ENCODE results near the gene RAC3. TPM values are rescaled to one million over a fixed set of nuclear protein-coding genes. Genes with fewer than 3 reads are reported as not detected.

Gene RAC3
- total RNA-seq, 2 experiments from 2014 or later: 15.1 to 24.4 TPM

- no peak overlapping the region for H3K27ac ChIP-seq (ENCODE audit: low read depth, low read length, poor library complexity, severe bottlenecking)
- ChIA-PET CTCF (ENCODE audit: unreplicated experiment) (no interaction called here), POLR2A (interaction anchor here (0.6 kb wide), 1 partner anchor 67 kb away, joined by 5 read pairs; no protein-coding TSS in a partner anchor)
- H3K79me2 ChIP-seq (ENCODE audit: insufficient read depth, low read depth, low read length): no peaks in the 10 kb centered on the region
- DNase-seq (ENCODE audit: low spot score): no peak
- H4K20me1 ChIP-seq (ENCODE audit: insufficient read depth, low read length): no peaks in the 10 kb centered on the region
- no peak for TF ChIP-seq CTCF (conservative IDR thresholded peaks at IDR 0.05; ENCODE audit: low read length)
- TF ChIP-seq EZH2phosphoT487 (IDR thresholded peaks at IDR 0.05; ENCODE audit: borderline replicate concordance, low read depth, low read length): no peak
- intact Hi-C loops (cut with micrococcal nuclease; ENCODE audit: unreplicated experiment): no loop called here
- H2AFZ ChIP-seq (ENCODE audit: low read length): no peak overlapping the region
- H3K9me2 ChIP-seq (ENCODE audit: insufficient read depth, low read length): no peaks in the 10 kb centered on the region
- no peaks in the 10 kb centered on the region for H3K36me3 ChIP-seq (ENCODE audit: insufficient read depth, low read length)
- no peak overlapping the region for H3K4me2 ChIP-seq (ENCODE audit: low read length)
- no TSS peak for BruUV-seq (replicated peaks)
- H3K4me3 ChIP-seq (ENCODE audit: low read depth, low read length, poor library complexity, severe bottlenecking): no peak overlapping the region
- H3K4me1 ChIP-seq (ENCODE audit: insufficient read depth, low read length, poor library complexity, severe bottlenecking): no peaks in the 10 kb centered on the region
- no peaks in the 10 kb centered on the region for H3K9me3 ChIP-seq (ENCODE audit: low read length)
These were observed 22.1 kb upstream of the RAC3 start for GRCh38 chr17:82009413-82009812.

- no peaks in the 10 kb centered on the region for H3K9me2 ChIP-seq (ENCODE audit: insufficient read depth, low read length)
- DNase-seq (ENCODE audit: low spot score): no peak
- H3K36me3 ChIP-seq (ENCODE audit: insufficient read depth, low read length): no peaks in the 10 kb centered on the region
- H4K20me1 ChIP-seq (ENCODE audit: insufficient read depth, low read length): no peaks in the 10 kb centered on the region
- no TSS peak for BruUV-seq (replicated peaks)
- H3K79me2 ChIP-seq (ENCODE audit: insufficient read depth, low read depth, low read length): no peaks in the 10 kb centered on the region
- no peak overlapping the region for H3K4me2 ChIP-seq (ENCODE audit: low read length)
- H2AFZ ChIP-seq (ENCODE audit: low read length): no peak overlapping the region
- ChIA-PET CTCF (ENCODE audit: unreplicated experiment) (no interaction called here), POLR2A (no interaction called here)
- TF ChIP-seq EZH2phosphoT487 (IDR thresholded peaks at IDR 0.05; ENCODE audit: borderline replicate concordance, low read depth, low read length): no peak
- no peak for TF ChIP-seq CTCF (conservative IDR thresholded peaks at IDR 0.05; ENCODE audit: low read length)
- H3K4me3 ChIP-seq (ENCODE audit: low read depth, low read length, poor library complexity, severe bottlenecking): no peak overlapping the region
- intact Hi-C loops (cut with micrococcal nuclease; ENCODE audit: unreplicated experiment): no loop called here
- no peaks in the 10 kb centered on the region for H3K4me1 ChIP-seq (ENCODE audit: insufficient read depth, low read length, poor library complexity, severe bottlenecking)
- no peak overlapping the region for H3K27ac ChIP-seq (ENCODE audit: low read depth, low read length, poor library complexity, severe bottlenecking)
- no peaks in the 10 kb centered on the region for H3K9me3 ChIP-seq (ENCODE audit: low read length)
These were observed 20.6 kb upstream of the RAC3 start for GRCh38 chr17:82010575-82011525.

- ChIA-PET CTCF (ENCODE audit: unreplicated experiment) (no interaction called here), POLR2A (no interaction called here)
- no TSS peak for BruUV-seq (replicated peaks)
- Histone ChIP-seq H3K4me3 (ENCODE audit: low read depth, low read length, poor library complexity, severe bottlenecking) (no peak overlapping the region), H3K4me1 (ENCODE audit: insufficient read depth, low read length, poor library complexity, severe bottlenecking) (no peaks in the 10 kb centered on the region), H3K9me3 (ENCODE audit: low read length) (no peaks in the 10 kb centered on the region), H3K27ac (ENCODE audit: low read depth, low read length, poor library complexity, severe bottlenecking) (no peak overlapping the region), H4K20me1 (ENCODE audit: insufficient read depth, low read length) (no peaks in the 10 kb centered on the region), H2AFZ (ENCODE audit: low read length) (no peak overlapping the region), H3K79me2 (ENCODE audit: insufficient read depth, low read depth, low read length) (no peaks in the 10 kb centered on the region), H3K9me2 (ENCODE audit: insufficient read depth, low read length) (no peaks in the 10 kb centered on the region), H3K4me2 (ENCODE audit: low read length) (no peak overlapping the region), H3K36me3 (ENCODE audit: insufficient read depth, low read length) (no peaks in the 10 kb centered on the region)
- DNase-seq (ENCODE audit: low spot score): no peak
- intact Hi-C loops (cut with micrococcal nuclease; ENCODE audit: unreplicated experiment): no loop called here
- TF ChIP-seq CTCF (conservative IDR thresholded peaks at IDR 0.05; ENCODE audit: low read length) (no peak), EZH2phosphoT487 (IDR thresholded peaks at IDR 0.05; ENCODE audit: borderline replicate concordance, low read depth, low read length) (no peak)
These were observed 19.8 kb upstream of the RAC3 start for GRCh38 chr17:82011617-82012187.

Data from OCI-LY7 (cell line).